NCI-H2196 (cell line): ENCODE results near the gene PTH2.
A peak's percentile ranks its signal among the peaks of the same experiment; 100 is the strongest.

ENCODE experiments used
- DNase-seq: peaks from one replicate; lab custom pipeline; 2025; ENCODE audit not compliant: unreplicated experiment; lab: John Stamatoyannopoulos, UW

The PTH2 gene

DNA sequence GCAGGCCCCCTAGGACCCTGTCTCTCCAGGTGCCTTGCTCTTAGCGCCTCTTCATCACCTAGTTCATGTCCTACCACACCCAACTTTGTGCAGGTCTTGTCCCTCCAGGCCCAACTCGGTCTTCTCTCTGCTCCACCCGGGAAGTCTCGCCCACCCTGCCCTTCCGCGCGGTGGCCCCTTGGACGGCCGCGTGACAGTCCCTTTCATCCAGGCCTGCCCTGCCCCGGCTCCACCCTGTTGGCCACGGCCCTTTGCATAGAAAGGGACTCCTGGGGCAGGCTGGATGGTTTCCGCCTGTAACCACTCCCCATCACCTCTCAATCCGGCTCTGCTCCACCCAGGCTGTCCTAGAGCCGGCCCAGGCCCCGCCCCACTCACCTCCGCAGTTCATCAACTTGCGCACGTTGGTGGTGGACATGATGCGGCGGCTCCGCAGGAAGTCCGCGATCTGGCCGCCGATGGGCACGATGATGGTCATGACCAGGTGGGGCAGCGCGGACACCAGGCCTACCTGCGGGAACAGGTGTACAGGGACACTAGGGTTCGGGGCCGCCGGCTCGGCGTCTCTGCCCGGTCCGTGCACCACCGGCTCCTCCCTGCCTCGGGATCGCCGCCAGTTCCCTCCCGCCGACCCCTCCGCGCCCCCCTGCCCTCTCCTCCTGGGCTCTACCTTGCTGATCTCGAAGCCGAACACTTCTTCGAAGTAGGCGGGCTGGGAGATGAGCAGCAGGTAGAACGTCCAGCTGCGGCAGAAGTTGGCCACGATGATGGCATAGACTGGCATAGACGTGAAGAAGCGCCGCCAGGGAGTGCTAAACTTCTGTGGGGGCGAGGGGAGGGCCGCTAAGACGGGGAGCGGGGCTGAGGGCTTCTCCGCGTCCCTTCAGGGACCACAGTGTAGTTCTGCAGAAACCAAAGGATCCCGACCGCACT lies 9.2 kb upstream of the PTH2 start:
- no peak for DNase-seq

DNA sequence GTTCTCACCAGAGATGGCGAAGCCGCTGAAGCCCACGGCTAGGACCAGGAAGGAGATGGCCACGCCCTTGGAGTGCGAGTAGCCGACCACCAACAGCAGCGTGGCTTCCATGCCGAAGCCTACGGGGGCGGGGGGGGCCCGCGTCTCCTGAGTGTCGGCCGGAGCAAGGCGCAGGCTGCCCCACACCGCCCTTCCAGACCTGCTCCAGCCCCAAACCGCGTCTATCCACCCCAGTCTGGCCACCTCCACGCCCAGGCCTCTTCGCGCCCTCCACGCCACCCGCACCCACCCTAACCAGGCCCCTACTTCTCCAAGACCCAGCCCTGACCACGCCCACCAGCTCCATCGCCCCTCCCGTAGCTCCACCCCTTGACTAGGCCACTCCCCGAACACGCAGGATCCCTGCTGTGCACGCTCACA lies 8.1 kb upstream of the PTH2 start:
- DNase-seq = no peak

DNA sequence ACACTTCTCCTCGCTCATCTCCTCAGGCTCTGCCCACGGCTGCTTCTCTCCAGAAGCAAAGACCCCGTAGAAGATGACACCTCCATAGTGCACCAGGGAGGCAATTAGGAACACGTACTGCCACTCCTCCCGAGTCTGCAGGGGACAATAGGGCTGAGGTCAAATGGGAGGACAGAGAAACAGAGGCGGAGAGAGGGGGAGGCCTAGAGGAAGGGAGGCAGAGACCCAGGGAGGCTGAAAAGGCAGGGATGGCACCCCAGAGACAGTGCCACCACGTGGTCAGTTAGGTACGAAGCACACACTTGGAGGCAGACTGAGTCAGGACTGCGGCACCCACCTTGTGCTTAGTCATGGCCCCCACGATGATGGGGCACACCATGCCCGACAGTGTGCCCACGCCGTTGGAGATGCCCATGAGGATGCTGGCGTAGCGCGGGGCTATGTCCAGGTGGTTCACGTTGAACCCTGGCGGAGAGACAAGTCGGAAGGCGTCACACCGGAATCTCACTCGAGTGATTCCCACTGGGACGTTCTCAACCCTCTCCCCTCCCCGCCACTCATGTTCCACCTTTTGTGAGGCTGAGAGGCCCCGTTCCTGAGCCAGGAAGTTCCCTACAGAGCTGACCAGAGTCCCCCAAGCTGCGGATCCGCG lies 7.6 kb upstream of the PTH2 start:
- no peak for DNase-seq

DNA sequence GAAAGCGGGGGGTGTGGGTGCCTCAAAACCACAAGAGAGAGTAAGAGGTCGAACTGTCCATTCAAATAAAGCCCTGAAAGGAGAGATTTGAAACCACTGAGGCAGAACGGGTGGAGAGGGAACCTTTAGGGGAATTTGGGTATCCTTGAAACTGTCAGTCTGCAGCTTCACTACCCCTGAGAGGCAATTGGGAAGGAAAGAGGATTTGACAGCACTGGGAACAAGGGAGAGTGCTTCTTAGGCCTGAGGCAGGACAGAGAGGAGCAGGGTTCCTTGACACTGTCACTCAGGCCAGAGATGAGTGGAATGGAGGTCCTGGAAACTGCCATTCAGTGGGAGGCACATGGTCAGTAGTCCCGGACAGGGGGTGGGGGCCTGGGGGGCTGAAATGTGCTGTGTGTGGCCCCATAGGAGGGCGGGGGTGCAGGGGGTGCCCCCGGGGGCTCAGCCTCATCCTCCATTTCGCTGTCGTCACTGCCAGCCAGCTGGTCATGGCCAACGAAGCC lies 7.0 kb upstream of the PTH2 start:
- no peak for DNase-seq

DNA sequence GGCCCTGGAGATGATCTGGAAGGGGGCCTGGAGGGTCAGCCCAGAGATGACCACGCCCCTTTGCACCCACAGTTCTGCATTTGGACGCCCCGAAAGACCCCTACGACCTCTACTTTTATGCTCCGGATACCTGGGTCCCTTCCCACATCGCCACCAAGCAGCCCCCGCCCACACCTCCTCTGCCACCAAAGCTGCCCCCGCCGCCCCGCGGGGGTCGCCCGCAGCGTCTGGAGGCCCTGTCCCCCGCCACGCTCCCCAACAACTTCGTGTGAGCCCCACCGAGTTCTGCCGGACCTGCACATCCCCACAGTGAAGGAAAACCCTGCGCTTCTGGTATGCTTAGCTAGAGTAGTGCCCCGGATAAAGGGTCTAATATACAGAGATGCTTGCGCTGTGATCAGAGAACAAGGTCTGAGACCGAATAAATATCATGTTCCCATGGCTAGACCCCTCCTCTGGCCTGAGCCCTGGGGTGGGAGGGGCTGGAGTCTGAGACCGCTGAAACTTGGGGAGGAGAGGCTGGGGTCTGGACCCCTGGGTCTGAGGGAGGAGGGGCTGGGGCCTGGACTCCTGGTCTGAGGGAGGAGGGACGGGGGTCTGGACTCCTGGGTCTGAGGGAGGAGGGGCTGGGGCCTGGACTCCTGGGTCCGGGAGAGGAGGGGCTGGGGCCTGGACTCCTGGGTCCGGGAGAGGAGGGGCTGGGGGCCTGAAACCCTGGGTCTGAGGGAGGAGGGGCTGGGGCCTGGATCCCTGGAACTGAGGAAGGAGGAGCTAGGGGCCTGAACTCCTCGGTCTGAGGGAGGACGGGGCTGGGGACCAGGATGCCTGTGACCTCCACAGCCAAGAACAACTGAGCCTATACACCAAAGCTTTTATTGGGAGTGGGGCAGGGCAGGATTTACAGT lies 5.6 kb upstream of the PTH2 start:
- no peak for DNase-seq

DNA sequence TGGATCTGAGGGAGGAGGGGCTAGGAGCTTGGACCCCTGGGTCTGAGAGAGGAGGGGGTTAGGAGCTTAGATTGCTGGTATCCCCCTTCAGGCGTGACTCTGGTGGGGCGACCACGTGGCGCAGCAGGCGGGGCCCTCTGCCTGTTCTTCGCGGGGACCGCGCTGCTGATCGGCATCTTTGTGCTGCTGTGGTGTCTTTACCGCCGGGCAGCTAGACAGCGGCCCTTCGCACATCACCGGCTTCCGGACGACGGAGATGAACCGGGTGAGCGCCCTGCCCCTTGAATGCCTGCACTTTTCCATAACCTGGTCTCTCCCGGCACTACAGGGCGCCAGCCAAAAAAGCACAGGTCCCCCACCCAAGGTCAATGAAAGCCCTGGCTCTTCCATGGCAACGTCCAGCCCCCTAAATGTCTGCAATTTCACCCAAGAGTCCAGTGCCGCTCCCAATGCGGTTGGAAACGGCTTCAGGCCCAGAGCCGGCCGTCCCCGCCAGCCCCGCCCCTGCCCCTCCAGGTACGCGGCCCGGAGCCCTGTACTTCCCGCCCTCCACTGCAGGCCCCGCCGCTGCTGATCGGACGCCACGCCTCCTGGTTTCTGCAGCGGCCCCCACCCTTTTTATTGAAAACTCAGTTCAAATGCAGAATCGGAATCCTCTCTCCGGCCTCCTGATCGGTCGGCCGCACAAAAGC lies 4.8 kb upstream of the PTH2 start:
- peak; percentile 27 for DNase-seq

DNA sequence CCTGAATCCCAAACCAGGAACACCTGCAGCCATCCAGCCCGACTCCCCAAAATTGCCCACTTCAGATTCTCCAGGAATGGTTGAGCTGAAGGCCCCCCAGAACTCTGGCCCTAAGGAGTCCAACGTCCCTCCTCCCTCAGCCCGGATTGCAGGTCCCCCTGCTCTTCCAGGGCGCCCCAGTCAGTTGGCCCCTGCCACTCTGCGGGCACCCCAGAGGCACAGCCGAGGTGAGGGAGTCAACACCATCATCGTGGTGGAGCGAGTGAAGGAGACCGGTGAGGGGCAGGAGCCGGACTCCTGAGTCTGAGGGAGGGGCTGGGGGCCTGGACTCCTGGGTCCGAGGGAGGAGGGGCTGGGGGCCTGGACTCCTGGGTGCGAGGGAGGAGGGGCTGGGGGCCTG lies 4.1 kb upstream of the PTH2 start:
- DNase-seq = no peak

DNA sequence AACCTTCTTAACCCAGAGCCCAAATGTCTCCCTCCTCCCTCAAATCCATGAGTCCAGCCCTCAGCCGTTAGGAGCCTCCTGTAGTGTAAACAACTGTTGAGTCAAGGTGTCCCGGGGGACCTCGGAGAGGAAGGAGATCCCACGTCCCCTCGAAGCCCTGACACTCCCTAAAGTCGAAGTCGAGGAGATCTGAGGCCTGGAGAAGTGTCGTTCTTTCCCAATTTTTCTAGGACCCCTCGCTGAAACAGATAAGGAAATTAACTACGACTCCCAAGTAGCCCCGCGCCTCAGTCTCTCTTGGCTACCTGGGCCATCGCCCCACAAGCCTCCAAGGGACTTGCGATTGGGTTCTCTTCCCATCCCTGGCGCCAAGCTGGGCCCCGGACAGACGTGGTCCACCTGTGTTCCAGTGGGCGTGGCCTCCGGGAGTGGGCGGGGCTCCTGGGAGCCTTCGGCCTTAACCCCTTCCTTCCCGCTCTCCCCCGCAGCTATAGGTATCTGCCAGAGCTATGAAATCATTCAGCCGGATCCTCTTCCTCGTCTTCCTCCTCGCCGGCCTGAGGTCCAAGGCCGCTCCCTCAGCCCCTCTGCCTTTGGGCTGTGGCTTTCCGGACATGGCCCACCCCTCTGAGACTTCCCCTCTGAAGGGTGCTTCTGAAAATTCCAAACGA lies 2.8 kb upstream of the PTH2 start:
- DNase-seq = peak; percentile 66

DNA sequence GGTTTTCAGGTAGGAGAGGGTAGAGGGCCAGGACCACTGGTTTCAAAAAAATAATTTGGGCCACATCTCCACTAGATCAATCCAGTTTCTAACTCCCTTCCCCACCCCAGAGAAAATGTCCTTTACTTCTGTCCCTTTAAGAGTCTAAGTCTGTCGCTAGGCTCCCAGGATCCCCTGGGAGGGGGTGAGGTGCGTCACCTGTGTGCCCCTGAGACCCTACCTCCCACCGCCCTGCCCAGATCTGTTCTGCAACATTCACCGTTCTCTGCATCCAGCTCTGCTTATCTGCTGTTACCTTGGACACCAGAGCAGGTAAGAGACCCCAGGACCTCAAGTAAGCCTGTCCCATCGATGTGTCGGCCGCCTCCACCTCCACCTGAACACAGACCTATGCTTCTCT lies 1.9 kb upstream of the PTH2 start, which contains the start of gene GFY:
GFY (plus strand) TSS at position 211 of the 400 bp plus-strand sequence. CDS start 1,043 bp downstream, outside the sequence.
- DNase-seq = no peak

DNA sequence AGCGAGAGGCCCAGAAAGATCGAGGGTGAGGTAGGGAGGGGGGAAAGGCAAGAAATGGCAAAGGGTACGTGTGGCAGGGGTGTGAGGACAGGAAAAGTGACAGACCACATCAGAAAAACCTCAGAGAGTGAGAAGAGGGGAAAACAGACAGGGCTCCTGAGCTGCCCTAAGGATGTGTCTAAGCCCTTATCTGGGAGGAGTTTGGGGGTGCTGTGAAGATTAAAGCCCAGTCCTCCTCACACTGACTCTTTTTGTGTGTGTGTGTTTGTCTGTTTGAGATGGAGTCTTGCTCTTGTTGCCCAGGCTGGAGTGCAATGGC lies 703 bp upstream of the PTH2 start:
- DNase-seq = no peak

DNA sequence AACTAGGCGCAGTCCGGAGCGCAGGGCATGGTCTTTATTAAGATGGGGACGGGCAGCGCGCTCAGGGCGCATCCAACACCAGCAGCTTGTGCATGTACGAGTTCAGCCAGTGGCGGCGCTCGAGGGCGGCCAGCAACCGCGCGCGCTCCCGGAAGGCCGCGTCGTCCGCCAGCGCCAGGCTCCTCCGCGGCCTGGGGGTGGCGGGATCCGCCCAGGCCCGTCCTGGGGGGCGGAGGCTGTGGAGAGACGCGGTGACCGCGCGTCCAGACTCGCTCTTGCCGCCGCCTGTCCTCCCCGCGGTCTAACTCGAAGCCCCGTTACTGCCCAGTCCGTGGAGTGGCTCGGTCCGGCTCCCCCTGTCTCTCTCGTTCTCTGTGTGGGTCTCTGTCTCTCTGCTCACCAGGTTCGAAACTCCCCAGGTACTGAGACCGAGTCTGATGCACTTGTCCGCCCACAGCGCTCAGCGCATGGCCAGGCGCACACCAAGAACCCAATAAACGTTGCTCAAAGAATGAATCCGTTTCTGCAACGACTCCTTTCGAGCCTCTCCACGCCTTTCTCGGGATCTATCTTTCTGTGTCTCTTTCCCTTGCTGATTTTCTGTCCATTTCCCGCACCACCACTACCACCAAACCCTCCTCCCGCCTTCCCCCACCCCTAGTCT lies 702 bp downstream of the PTH2 start:
- DNase-seq = peak; percentile 70

DNA sequence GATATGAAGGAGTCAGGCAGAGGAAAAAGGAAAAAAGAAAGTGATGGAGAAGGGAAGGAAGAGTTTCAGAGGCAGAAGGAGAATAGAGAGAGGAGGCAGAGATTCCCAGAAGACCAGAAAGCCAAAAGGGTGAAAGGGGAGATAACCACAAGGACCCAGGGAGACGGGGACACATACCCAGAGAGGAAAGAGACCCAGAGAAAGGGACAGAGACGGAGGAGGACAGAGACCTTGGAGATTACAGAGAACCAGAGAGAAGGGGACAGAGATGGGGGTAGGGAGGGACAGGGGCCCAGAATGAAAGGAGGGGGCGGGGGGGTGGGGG lies 1.4 kb downstream of the PTH2 start:
- DNase-seq = no peak

DNA sequence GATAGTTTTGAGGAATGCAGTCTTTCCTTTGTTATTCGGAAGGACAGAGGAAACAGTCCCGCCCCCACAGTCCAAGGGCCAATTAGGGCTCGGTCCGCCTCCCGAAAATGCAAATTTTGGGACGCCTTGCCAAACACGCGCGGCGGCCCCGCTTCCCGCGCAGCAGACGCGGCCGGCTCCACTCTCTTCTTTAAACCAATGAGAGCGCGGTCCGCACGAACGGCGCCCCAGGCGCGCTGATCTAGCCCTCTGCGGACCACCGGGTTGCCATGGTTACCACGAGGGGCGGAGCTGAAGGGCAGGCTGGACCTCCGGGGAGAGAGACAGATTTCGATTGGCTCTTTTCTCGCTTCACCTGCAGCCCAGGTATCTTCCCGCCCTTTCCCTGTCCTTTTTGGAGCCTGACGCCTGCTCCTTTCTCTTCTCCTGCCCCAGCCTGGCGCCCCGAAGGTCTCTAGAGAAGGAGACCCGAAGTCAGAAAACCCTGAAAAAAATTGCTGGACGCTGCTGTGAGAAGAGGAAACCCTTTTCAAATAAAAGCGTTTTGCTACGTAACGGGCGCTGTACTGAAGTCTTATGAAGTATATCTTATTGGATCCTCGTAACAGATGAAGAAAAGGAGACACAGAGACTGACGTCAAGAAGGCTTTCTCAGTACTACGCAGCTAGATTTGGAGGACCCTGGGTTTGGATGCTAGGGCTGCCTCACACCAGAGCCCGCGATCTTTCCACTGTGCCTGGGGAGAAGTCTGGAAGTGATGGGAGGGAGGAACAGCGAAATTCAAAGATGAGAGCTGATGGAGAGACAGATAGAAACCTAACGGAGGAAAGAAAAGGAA lies 2.0 kb downstream of the PTH2 start:
- DNase-seq = peak; percentile 94

DNA sequence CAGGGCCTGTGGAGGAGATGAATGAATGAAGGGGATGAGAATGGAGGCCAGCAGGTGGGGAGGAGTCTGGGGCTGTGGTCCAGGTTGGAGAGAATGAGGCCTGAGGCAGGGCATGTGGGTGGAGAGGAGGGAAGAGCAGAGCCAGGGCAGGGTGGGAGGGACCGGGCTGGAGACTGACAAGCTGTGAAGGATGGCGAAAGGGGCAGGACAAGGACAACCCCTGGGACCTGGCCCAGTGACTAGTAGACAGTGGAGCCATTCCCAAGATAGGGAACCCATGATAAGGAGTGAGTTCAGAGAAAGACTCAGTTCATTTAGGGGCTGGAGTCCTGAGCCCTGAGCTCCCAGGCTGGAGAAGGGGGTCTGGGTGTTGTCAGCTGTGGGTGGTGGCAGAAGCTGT lies 3.0 kb downstream of the PTH2 start:
- DNase-seq = no peak

DNA sequence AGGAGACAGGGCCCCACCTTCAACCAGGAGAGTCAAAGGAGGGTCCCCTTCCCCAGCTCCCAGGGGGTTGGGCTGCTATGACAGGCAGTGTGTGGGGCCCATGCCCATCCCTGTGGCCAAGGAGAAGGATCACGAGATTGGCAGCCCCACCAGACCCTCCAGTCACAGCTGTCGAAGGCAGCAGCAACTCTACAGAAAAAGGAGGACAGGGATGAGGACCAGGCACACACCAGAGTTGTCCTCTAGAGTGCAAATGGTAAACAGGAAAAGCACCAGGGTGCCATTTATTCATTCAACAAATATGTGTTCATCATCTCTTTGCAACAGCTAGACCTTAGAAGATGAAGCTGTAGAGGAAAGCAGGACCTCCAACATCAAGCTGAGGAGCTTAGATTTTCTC lies 4.1 kb downstream of the PTH2 start:
- DNase-seq = no peak

DNA sequence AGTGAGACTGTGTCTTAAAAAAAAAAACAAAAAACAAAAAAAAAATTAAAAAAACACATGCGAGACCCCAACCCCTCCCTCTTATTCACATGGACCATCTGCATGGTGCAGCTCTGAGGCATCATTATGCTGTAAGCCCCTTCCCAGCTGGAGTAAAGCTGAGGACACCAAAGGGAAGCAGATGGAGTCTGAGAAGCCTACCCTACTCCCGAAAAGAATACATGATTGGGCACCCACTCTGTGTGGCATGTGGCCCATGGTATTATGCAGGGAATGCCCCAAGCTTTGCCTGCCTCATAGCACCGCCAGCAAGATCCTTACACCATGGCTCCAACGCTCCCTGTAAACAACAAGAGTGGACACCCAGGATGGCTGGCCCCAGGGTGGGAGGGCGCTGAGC lies 4.7 kb downstream of the PTH2 start:
- no peak for DNase-seq

DNA sequence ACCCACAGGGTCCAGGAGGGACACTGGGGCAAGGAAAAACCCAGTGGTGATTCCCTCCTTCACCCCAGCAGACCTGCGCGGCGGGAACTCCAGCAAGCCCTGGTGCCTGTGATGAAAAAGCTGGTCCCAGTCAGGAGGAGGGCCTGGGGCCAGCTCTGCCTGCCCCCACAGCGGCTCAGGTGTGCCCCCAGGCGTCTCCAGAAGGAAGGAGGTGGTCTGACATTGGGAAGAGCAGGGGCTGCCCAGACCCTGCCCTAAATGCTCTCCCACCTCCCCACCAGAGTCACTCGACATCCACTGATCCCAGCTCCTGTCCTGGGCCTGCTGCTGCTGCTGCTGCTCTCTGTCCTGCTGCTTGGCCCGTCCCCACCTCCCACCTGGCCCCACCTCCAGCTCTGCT lies 6.2 kb downstream of the PTH2 start:
- no peak for DNase-seq

DNA sequence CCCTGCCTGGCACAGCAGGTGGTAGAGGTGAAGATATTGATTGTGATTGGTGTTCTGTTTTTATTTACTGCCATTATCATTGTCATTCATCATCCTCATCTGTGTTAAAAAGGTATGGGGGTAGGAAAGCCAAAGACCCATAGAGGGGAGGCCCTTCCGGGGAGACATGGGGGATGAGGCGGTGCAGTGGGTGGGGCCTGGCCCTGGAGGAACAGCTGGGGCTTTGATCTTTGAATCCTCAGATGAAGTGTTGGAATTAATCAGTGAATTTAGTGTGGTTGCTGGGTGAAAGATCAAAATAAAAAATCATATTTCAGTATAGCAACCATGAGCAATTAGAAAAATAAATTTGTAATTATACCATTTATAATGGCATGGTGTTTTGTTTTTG lies 7.4 kb downstream of the PTH2 start:
- DNase-seq = no peak
